A673 (cell line): ENCODE measurements around the gene RBMS1.

Source experiments
- EZH2 ChIP-seq: fragments of 200-600 bp; sonication (generic); IDR thresholded peaks from 2 replicates; pipeline ENCODE4 v1.6.1; 2017; ENCODE audit warnings: borderline replicate concordance, low read depth, mild to moderate bottlenecking, mixed read lengths, antibody characterized with exemption, low read length; ENCODE audit not compliant: poor library complexity, severe bottlenecking
- TF ChIP-seq, protein P1 (sequence below): fragments of 300-800, 200-600 bp; sonication (generic); conservative IDR thresholded peaks from 2 replicates; pipeline ENCODE4 v1.5.1; 2017; ENCODE audit warnings: low read depth, mild to moderate bottlenecking, antibody characterized with exemption, low read length, moderate library complexity, mixed read lengths

DNA sequence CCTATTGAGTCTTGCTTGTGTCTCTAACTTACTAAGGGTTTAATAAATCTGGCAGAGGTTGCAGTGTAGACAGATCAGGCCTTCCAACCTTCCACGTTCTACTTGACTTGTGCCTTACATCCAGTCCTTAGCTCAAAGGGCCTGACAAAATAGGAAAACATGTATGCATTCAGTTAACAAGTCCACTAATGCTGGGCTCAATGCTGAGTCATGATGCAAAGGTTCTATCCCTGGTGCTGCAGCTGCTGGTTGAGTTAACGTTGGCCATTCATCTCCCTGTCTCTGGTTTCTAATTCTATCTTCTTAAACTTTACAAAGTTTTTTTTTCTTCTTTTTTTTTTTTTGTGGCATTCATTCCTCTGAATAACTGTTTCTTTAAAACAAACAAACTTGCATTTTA is 247.3 kb downstream of the RBMS1 start:
- TF ChIP-seq, protein P1, sequence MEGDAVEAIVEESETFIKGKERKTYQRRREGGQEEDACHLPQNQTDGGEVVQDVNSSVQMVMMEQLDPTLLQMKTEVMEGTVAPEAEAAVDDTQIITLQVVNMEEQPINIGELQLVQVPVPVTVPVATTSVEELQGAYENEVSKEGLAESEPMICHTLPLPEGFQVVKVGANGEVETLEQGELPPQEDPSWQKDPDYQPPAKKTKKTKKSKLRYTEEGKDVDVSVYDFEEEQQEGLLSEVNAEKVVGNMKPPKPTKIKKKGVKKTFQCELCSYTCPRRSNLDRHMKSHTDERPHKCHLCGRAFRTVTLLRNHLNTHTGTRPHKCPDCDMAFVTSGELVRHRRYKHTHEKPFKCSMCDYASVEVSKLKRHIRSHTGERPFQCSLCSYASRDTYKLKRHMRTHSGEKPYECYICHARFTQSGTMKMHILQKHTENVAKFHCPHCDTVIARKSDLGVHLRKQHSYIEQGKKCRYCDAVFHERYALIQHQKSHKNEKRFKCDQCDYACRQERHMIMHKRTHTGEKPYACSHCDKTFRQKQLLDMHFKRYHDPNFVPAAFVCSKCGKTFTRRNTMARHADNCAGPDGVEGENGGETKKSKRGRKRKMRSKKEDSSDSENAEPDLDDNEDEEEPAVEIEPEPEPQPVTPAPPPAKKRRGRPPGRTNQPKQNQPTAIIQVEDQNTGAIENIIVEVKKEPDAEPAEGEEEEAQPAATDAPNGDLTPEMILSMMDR: no peak
- TF ChIP-seq EZH2: no peak
